LNCAP (cell line): ENCODE results near the gene UTS2R.

Experiments
- CTCF ChIP-seq: fragments of 450-650 bp; IDR thresholded peaks from 2 replicates; pipeline ENCODE4 v1.5.1; 2017; ENCODE audit warnings: mild to moderate bottlenecking

UTS2R gene

DNA sequence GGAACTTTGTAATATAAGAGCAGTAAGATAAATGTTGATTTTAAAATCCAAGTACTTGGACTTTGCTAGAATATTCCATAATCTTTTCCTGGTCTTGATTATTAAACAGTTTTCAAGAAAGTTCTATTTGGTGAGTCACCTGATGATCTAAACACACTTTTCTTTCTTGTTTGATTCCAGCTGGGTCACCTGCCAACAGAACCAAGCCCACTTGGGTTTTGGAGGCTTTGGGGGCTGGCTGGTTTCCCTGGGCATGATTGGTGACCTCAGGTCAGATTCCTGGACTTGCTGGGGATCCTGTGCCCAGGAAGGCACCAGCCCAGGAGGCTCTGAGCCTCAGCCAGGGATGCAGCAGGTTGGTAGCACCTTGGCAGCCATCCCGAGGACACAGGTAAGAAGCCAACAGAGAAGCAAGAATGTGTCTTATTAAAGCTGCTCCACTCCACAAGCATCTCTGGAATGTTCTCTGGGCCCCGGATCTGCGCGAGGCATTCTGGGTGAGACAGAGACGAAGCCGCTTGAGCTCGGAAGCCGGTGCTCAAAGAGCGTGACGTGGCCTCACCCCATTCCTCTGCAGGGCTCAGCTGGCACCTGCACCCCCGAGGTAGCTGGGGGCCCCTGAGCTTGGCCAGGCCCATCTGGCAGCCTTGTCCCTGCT lies 15.7 kb upstream of the UTS2R start:
- no peak for TF ChIP-seq CTCF

GRCh38 chr17:82356845-82357355 lies 14.7 kb upstream of the UTS2R start:
- no peak for TF ChIP-seq CTCF

GRCh38 chr17:82357394-82357793 lies 14.2 kb upstream of the UTS2R start:
- no peak for TF ChIP-seq CTCF

- TF ChIP-seq CTCF: no peak
These were observed 12.9 kb upstream of the UTS2R start, which contains the start of gene TEX19 for GRCh38 chr17:82358465-82359350. TEX19 (plus strand) TSS chr17:82359247; CDS start chr17:82362151, 2,904 bp downstream.

GRCh38 chr17:82361885-82362633 lies 9.5 kb upstream of the UTS2R start:
- no peak for TF ChIP-seq CTCF

DNA sequence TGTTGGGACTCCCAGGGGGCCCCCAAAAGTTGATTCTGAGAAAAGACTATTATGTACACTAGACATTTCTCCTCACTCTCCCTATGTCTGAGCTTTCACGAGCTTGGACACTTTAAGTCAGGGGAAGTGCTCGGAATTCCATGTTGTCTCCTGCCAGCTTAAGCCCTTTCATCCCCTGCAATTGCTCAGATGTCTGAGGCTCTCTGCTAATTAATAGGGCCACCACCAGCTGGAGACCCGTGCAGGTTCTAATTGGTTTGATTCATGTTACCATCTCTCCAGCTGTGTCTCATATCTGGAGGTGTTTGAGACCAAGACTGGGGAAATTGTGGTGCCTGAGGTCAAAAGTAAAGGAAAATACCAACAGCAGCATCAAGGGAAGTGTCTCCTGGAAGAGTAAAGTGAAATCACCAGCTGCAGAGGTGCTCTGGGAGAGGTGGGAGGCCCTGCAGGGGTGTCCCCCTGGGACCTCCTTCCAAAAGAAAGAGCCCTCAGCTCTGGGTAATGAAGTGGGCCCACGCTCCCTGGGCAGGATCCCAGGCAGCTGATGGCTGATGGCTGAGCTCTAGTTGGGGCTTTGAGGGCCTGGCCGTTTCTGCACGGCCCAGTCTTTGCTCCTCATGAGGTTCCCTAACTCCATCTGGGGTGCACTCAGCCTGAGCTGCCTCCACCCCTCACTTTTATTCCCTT lies 5.8 kb upstream of the UTS2R start:
- no peak for TF ChIP-seq CTCF

- no peak for TF ChIP-seq CTCF
These were observed 4.8 kb upstream of the UTS2R start for GRCh38 chr17:82366749-82367148.
